HK-2 (cell line): ENCODE data around the gene SLC44A1.
A peak's percentile ranks its signal among the peaks of the same experiment; 100 is the strongest.

Source experiments
- DNase-seq: peaks from one replicate; pipeline ENCODE4 v3.0.0-alpha.2; 2018; ENCODE audit not compliant: unreplicated experiment

SLC44A1 gene

GRCh38 chr9:105392531-105392930 is 148.1 kb downstream of the SLC44A1 start:
- no peak for DNase-seq

- DNase-seq = no peak
These were observed 149.3 kb downstream of the SLC44A1 start for GRCh38 chr9:105393576-105394344.

- DNase-seq = no peak
These were observed 152.0 kb downstream of the SLC44A1 start for GRCh38 chr9:105396441-105396840.

GRCh38 chr9:105396901-105397300 is 152.4 kb downstream of the SLC44A1 start:
- no peak for DNase-seq

- no peak for DNase-seq
These were observed 154.7 kb downstream of the SLC44A1 start for GRCh38 chr9:105399117-105399516.

GRCh38 chr9:105401651-105402050 is 157.2 kb downstream of the SLC44A1 start:
- no peak for DNase-seq

DNA sequence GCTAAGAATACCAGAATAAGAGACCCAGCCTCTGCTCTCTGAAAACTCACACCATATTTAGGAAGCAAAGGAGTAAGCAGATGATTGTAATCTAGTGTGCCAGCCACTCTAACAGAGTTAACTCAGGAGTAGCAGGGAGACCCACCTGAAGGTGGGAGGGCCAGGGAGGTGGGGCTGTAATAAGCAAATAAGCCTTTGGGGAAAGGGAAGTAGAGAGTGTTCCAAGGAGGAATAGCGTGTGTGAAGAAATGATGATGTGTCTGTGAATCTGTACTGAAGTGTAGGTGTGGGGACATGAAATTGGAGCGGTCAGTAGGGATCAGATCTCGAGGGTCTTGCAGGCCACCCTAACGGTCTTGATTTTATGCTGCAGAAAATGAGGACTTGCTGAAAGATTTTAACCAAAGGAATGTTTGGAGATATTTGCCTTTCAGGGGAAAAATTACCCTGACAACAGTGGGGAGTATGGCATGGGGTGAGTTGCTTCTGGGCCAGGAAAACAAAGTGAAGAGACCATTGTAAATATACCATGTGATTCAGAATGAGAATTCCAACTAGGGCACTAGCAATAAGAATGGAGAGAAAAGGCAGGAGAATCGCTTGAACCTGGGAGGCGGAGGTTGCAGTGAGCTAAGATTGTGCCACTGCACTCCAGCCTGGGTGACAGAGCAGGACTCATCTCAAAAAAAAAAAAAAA is 159.2 kb downstream of the SLC44A1 start:
- no peak for DNase-seq

DNA sequence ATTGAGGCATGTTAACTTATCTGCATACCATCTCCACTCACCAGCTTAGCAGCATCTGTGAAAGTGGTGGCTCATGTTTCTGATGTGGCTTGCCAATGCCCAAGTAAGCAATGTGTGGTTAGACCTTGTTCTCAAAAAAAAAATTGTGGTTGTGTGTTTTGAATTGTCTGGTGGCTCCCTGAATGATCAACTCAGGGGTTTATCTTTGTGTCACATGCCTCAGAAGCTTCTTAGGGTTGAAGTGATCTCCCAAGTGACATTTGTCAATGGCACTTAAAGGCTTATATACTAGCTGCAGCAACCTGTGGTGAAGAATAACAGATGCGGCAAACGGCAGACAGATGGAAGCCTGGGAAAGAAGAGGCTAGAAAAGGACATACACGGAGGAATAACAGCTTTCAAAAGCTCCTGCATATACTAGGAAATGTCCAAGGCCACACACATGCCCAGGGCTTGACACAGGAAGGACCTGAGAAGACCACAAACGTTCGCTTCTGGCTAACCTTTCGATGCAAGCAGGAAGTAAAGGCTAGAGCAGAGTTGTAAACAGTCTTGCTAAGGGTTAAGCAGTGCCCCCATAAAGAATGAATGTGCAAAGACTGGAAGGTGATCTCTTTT is 161.2 kb downstream of the SLC44A1 start:
- peak; percentile 19 for DNase-seq

DNA sequence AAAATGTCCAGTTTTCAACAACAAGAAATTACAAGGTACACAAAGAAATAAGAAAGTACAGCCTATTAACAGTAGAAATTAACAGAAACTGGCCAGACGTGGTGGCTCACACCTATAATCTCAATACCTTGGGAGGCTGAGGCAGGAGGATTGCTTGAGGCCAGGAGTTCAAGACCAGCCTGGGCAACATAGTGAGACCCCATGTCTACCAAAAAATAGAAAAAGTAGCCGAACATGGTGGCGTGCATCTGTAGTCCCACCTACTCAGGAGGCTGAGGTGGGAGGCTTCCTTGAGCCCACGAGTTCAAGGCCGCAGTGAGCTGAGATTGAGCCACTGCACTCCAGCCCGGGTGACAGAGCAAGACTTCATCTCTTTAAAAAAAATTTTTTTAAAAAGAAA is 161.9 kb downstream of the SLC44A1 start:
- DNase-seq = no peak

DNA sequence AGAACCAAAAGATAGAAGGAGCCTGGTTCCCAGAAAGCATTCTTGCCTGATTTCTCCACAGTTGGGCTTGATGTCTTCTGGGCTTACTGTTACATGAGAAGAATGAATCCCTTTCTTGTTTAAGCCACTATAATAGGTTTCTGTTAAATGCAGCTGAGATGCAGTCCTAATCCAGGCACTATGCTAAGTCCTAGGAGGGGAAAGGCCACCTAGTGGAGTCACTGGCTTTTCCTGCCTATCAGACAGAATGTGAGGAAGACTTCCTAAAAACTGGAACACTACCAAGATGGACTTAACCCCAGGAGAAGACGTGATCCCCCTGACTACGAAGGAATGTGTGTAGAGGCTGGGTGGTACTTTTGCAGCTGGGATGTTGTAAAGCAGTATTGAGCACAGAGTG is 169.1 kb downstream of the SLC44A1 start:
- DNase-seq = peak; percentile 5

- peak; percentile 47 for DNase-seq
These were observed 170.7 kb downstream of the SLC44A1 start for GRCh38 chr9:105414947-105415661.

- DNase-seq = no peak
These were observed 171.2 kb downstream of the SLC44A1 start for GRCh38 chr9:105415662-105415980.

- no peak for DNase-seq
These were observed 172.4 kb downstream of the SLC44A1 start for GRCh38 chr9:105416840-105417239.

DNA sequence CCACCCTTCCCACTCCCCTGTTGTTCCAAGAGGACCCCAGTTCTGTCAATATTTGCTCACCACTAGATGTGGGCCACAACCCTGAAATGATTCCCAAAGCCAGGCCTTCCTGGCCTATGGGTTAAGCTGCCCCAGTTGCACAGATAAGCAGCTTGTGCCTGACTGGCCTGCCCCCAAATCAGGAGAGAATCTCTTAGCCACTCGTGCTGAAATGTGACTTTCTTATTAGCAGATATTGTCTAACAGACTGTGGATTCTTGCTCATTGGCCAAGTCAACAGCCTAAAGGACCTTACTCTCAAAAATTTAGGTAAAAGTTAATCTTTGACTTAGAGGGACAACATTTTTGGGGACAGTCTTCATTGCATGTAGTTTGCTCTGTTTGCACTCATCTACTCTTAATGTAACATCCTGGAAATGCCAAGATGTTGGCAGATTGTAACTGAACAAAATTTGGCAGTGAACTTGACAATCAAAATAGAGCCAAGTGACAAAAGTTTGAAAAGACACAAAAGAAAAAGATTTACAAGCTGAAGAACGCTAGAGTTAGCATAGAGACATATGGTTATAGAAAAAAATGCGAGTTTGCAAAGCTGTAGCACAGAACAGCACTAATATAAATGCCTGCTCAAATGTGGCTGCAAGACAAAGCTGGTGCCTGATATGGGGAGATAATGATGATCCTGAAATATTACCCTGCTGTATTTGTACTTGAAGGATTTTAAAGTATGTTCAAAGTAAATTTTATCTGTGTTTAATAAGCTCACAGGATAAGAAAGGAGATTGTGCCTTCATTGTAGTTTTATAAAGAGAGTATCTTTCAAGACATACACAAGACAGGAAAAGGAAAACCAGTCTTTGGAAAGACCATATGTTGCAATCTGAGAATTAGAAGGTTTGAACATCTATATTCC is 174.4 kb downstream of the SLC44A1 start:
- no peak for DNase-seq

DNA sequence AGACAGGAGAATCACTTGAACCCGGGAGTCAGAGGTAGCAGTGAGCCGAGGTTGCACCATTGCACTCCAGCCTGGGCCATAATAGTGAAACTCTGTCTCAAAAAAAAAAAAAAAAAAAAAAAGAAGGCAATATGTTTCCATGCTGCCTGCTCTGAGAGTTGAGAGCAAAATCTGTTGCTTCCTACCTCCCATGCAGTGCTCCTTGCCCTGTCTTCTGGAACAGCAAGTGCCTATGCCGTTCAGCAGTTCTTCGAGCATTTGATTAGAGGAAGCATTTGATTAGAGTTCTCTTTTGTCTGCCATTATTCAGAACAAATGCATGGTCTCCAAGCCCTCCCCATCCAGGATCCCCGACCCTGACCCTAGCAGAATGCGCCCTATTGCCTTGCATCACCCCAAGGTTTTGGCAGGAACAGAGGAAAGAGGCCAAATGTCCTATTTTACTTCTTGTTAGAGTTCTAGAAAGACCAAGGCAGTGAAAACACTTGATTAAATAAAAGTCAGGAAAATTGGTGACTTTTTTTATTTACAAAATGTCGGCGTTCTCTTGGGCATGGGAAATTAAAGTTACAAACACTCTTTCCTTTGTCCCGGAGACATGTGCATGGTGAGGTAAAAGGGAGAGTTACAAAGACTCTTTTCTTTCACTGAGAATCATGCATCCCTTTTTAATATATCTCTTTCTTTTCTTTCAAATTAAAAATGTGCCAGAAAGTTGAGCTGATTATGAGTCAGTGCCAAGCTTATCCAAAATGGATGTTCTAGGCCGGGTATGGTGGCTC is 175.6 kb downstream of the SLC44A1 start:
- DNase-seq = no peak

DNA sequence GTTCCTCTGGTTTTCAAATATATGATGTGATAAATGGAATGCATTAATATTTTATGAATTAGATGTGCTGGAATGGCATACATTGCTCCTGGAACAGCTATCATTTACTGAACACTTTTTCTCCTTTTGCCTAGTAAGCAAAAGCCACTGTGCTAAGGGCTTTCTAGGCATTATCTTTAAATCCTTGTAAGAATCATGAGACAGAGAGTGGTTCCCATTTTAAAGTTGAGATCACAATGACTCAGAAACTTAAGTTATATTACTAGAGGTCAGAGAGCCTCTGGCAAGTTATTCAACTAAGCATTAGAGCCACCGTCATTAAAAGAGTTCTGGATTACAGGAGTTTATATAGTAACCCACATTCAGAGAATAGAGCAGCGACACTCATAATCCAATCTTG is 176.7 kb downstream of the SLC44A1 start:
- DNase-seq = no peak

- no peak for DNase-seq
These were observed 177.4 kb downstream of the SLC44A1 start for GRCh38 chr9:105421864-105422263.

GRCh38 chr9:105425816-105426433 is 181.5 kb downstream of the SLC44A1 start:
- DNase-seq = no peak

- DNase-seq = no peak
These were observed 182.2 kb downstream of the SLC44A1 start for GRCh38 chr9:105426657-105427056.
